Activated naive CD8-positive, alpha-beta T cell treated with anti-CD3 and anti-CD28 coated beads for 36 hours (primary cell): ENCODE data around the gene SFR1. TPM values are rescaled to one million over a fixed set of nuclear protein-coding genes. Genes with fewer than 3 reads are reported as not detected.

Experiments
- total RNA-seq, 2 experiments: library from RNA; stranded (reverse); gene quantifications; one replicate each; pipeline ENCODE4 v1.2.3, GENCODE V29; 2021

SFR1 gene
- total RNA-seq, 2 experiments from 2014 or later = 17.6 to 19.6 TPM

Other genes starting within 250 kb of the SFR1 start
- 10 to 100 TPM; 25.4 to 25.5 TPM for gene STN1, start 204.0 kb upstream of the SFR1 start, total RNA-seq
- 10 to 100 TPM; 20.4 to 22.6 TPM for gene SLK, start 155.0 kb upstream of the SFR1 start, total RNA-seq
- not detected for gene COL17A1, start 36.3 kb upstream of the SFR1 start, total RNA-seq
- gene CFAP43, start 110.2 kb downstream of the SFR1 start, total RNA-seq = not detected
- gene GSTO1, start 132.7 kb downstream of the SFR1 start, total RNA-seq = 100 to 1,000 TPM; 148 to 153 TPM
- gene GSTO2, start 147.0 kb downstream of the SFR1 start, total RNA-seq = 1 to 10 TPM; 1.5 to 2.5 TPM
- gene ITPRIP, start 216.3 kb downstream of the SFR1 start, total RNA-seq = 10 to 100 TPM; 18.8 to 19.4 TPM
- under 1 TPM; 0.34 to 0.41 TPM for gene CFAP58, start 231.7 kb downstream of the SFR1 start, total RNA-seq